ENCODE measurements around the gene BIRC3. TPM values are rescaled to one million over a fixed set of nuclear protein-coding genes. Genes with fewer than 3 reads are reported as not detected.

Gene BIRC3
- total and polyA plus RNA-seq, 2 experiments from 2014 or later, result 0.79 to 0.97 TPM

- Histone ChIP-seq H3K27me3 (replicated peaks; ENCODE audit: insufficient read depth) (no peaks in the 10 kb centered on the region), H3K9ac (no peak overlapping the region), H4K20me1 (ENCODE audit: insufficient read depth) (no peaks in the 10 kb centered on the region), H3K4me1 (ENCODE audit: insufficient read depth) (peaks cover 27% of the 10 kb centered on the region), H3K36me3 (ENCODE audit: low read depth) (no peaks in the 10 kb centered on the region), H3F3A (ENCODE audit: insufficient read depth) (peaks cover 26% of the 10 kb centered on the region), H3K9me3 (ENCODE audit: low read depth) (no peaks in the 10 kb centered on the region), H3K79me2 (ENCODE audit: insufficient read depth) (no peaks in the 10 kb centered on the region), H3K9me2 (ENCODE audit: insufficient read depth) (peaks cover 5% of the 10 kb centered on the region; the same call in 1 of the 2 replicates), H3K4me2 (ENCODE audit: unreplicated experiment) (no peak overlapping the region), H3K27ac (no peak overlapping the region), H2AFZ (no peak overlapping the region), H3K4me3 (no peak overlapping the region)
- DNase-seq, result no peak
- in situ Hi-C loops (cut with MboI), result no loop called here
- no peak for TF ChIP-seq EZH2phosphoT487 (IDR thresholded peaks at IDR 0.05; ENCODE audit: insufficient read depth, low read depth)
- no peak for TF ChIP-seq EZH2 (IDR thresholded peaks at IDR 0.05; ENCODE audit: insufficient read depth, poor library complexity, severe bottlenecking)
- WGBS, 2 experiments (ENCODE audit: low coverage in 1 of 2, low lambda C conversion rate in 2 of 2, missing lambda C conversion rate in 2 of 2), result 99 to 100% methylated on average over 3 of the region's 3 CpGs
These were observed 7.8 kb downstream of the BIRC3 start for GRCh38 chr11:102325088-102325487.

- H3K4me1 ChIP-seq (ENCODE audit: insufficient read depth), result peaks cover 23% of the 10 kb centered on the region
- no peaks in the 10 kb centered on the region for H3K9me2 ChIP-seq (ENCODE audit: insufficient read depth)
- H3K4me3 ChIP-seq, result no peak overlapping the region
- no peaks in the 10 kb centered on the region for H3K36me3 ChIP-seq (ENCODE audit: low read depth)
- no peak overlapping the region for H3K4me2 ChIP-seq (ENCODE audit: unreplicated experiment)
- H3K9ac ChIP-seq, result no peak overlapping the region
- H4K20me1 ChIP-seq (ENCODE audit: insufficient read depth), result no peaks in the 10 kb centered on the region
- no peaks in the 10 kb centered on the region for H3K79me2 ChIP-seq (ENCODE audit: insufficient read depth)
- no peak overlapping the region for H3K27ac ChIP-seq
- 100% methylated on average over 1 of the region's 1 CpG for WGBS, 2 experiments (ENCODE audit: low coverage in 1 of 2, low lambda C conversion rate in 2 of 2, missing lambda C conversion rate in 2 of 2)
- DNase-seq, result no peak
- no peaks in the 10 kb centered on the region for H3K27me3 ChIP-seq (replicated peaks; ENCODE audit: insufficient read depth)
- TF ChIP-seq EZH2phosphoT487 (IDR thresholded peaks at IDR 0.05; ENCODE audit: insufficient read depth, low read depth) (no peak), EZH2 (IDR thresholded peaks at IDR 0.05; ENCODE audit: insufficient read depth, poor library complexity, severe bottlenecking) (no peak)
- H3K9me3 ChIP-seq (ENCODE audit: low read depth), result no peaks in the 10 kb centered on the region
- H3F3A ChIP-seq (ENCODE audit: insufficient read depth), result peaks cover 28% of the 10 kb centered on the region
- no peak overlapping the region for H2AFZ ChIP-seq
- in situ Hi-C loops (cut with MboI), result no loop called here
These were observed 11.5 kb downstream of the BIRC3 start for GRCh38 chr11:102328748-102329147.

GRCh38 chr11:102330231-102330630 lies 12.9 kb downstream of the BIRC3 start:
- TF ChIP-seq EZH2phosphoT487 (IDR thresholded peaks at IDR 0.05; ENCODE audit: insufficient read depth, low read depth) (no peak), EZH2 (IDR thresholded peaks at IDR 0.05; ENCODE audit: insufficient read depth, poor library complexity, severe bottlenecking) (no peak)

GRCh38 chr11:102331341-102331740 lies 14.1 kb downstream of the BIRC3 start:
- Histone ChIP-seq H3K4me2 (ENCODE audit: unreplicated experiment) (no peak overlapping the region), H3K9ac (no peak overlapping the region), H2AFZ (no peak overlapping the region), H3K79me2 (ENCODE audit: insufficient read depth) (no peaks in the 10 kb centered on the region), H3K27me3 (replicated peaks; ENCODE audit: insufficient read depth) (no peaks in the 10 kb centered on the region), H3F3A (ENCODE audit: insufficient read depth) (peaks cover 19% of the 10 kb centered on the region), H3K36me3 (ENCODE audit: low read depth) (no peaks in the 10 kb centered on the region), H3K9me2 (ENCODE audit: insufficient read depth) (no peaks in the 10 kb centered on the region), H3K27ac (no peak overlapping the region), H3K4me1 (ENCODE audit: insufficient read depth) (peaks cover 17% of the 10 kb centered on the region), H3K4me3 (no peak overlapping the region), H4K20me1 (ENCODE audit: insufficient read depth) (no peaks in the 10 kb centered on the region), H3K9me3 (ENCODE audit: low read depth) (no peaks in the 10 kb centered on the region)
- in situ Hi-C loops (cut with MboI), result no loop called here
- DNase-seq, result no peak
- 88 to 90% methylated on average over 2 of the region's 2 CpGs for WGBS, 2 experiments (ENCODE audit: low coverage in 1 of 2, low lambda C conversion rate in 2 of 2, missing lambda C conversion rate in 2 of 2)
- TF ChIP-seq EZH2 (IDR thresholded peaks at IDR 0.05; ENCODE audit: insufficient read depth, poor library complexity, severe bottlenecking) (no peak), EZH2phosphoT487 (IDR thresholded peaks at IDR 0.05; ENCODE audit: insufficient read depth, low read depth) (no peak)

More at GRCh38 chr11:102330231-102330630, 12.9 kb downstream of the BIRC3 start:
- no peaks in the 10 kb centered on the region for H4K20me1 ChIP-seq (ENCODE audit: insufficient read depth)
- peaks cover 17% of the 10 kb centered on the region for H3K4me1 ChIP-seq (ENCODE audit: insufficient read depth)
- H3F3A ChIP-seq (ENCODE audit: insufficient read depth), result peaks cover 19% of the 10 kb centered on the region
- no peak overlapping the region for H3K4me3 ChIP-seq
- H3K4me2 ChIP-seq (ENCODE audit: unreplicated experiment), result peak overlapping the region; percentile 6
- no peak overlapping the region; the same call in 1 of the 2 replicates for H3K27ac ChIP-seq
- H3K9me3 ChIP-seq (ENCODE audit: low read depth), result no peaks in the 10 kb centered on the region
- peak; percentile 48 for DNase-seq
- no peaks in the 10 kb centered on the region for H3K9me2 ChIP-seq (ENCODE audit: insufficient read depth)
- H3K36me3 ChIP-seq (ENCODE audit: low read depth), result no peaks in the 10 kb centered on the region
- in situ Hi-C loops (cut with MboI), result no loop called here
- no peaks in the 10 kb centered on the region for H3K79me2 ChIP-seq (ENCODE audit: insufficient read depth)
- no peak overlapping the region for H2AFZ ChIP-seq
- no peak overlapping the region for H3K9ac ChIP-seq
- H3K27me3 ChIP-seq (replicated peaks; ENCODE audit: insufficient read depth), result no peaks in the 10 kb centered on the region

- Histone ChIP-seq H3K36me3 (ENCODE audit: low read depth) (no peaks in the 10 kb centered on the region), H3K4me1 (ENCODE audit: insufficient read depth) (peaks cover 17% of the 10 kb centered on the region), H3K27me3 (replicated peaks; ENCODE audit: insufficient read depth) (no peaks in the 10 kb centered on the region), H4K20me1 (ENCODE audit: insufficient read depth) (no peaks in the 10 kb centered on the region), H3F3A (ENCODE audit: insufficient read depth) (peaks cover 19% of the 10 kb centered on the region), H3K4me2 (ENCODE audit: unreplicated experiment) (no peak overlapping the region), H3K4me3 (no peak overlapping the region), H2AFZ (no peak overlapping the region), H3K9me2 (ENCODE audit: insufficient read depth) (no peaks in the 10 kb centered on the region), H3K27ac (no peak overlapping the region), H3K9ac (no peak overlapping the region), H3K9me3 (ENCODE audit: low read depth) (no peaks in the 10 kb centered on the region), H3K79me2 (ENCODE audit: insufficient read depth) (no peaks in the 10 kb centered on the region)
- WGBS, 2 experiments (ENCODE audit: low coverage in 1 of 2, low lambda C conversion rate in 2 of 2, missing lambda C conversion rate in 2 of 2), result 64 to 70% methylated on average over 1 of the region's 1 CpG
- TF ChIP-seq EZH2 (IDR thresholded peaks at IDR 0.05; ENCODE audit: insufficient read depth, poor library complexity, severe bottlenecking) (no peak), EZH2phosphoT487 (IDR thresholded peaks at IDR 0.05; ENCODE audit: insufficient read depth, low read depth) (no peak)
- DNase-seq, result no peak
- in situ Hi-C loops (cut with MboI), result no loop called here
These were observed 15.3 kb downstream of the BIRC3 start for GRCh38 chr11:102332611-102332994.
